Renal pelvis (tissue), 4 donors: ENCODE data around the gene TRIM34. TPM values are rescaled to one million over a fixed set of nuclear protein-coding genes. Genes with fewer than 3 reads are reported as not detected.
"Not testable (repeated sequence)": the region's sequence is repeated elsewhere in the genome, so short reads cannot be mapped to it uniquely, and the experiment has no call there.

Source experiments
- DNase-seq: peaks from one replicate; pipeline ENCODE4 v3.0.0-alpha.2; 2013
- polyA plus RNA-seq, 3 donors: library from polyadenylated mRNA; unstranded; fragments of 120-200 nt; gene quantifications; one replicate each; pipeline ENCODE4 v1.2.1, GENCODE V29; 2013; ENCODE audit not compliant: insufficient read length in 3 of 3

The TRIM34 gene
- polyA plus RNA-seq, 3 donors: 6.7 to 9.0 (median 7.9) TPM

DNA sequence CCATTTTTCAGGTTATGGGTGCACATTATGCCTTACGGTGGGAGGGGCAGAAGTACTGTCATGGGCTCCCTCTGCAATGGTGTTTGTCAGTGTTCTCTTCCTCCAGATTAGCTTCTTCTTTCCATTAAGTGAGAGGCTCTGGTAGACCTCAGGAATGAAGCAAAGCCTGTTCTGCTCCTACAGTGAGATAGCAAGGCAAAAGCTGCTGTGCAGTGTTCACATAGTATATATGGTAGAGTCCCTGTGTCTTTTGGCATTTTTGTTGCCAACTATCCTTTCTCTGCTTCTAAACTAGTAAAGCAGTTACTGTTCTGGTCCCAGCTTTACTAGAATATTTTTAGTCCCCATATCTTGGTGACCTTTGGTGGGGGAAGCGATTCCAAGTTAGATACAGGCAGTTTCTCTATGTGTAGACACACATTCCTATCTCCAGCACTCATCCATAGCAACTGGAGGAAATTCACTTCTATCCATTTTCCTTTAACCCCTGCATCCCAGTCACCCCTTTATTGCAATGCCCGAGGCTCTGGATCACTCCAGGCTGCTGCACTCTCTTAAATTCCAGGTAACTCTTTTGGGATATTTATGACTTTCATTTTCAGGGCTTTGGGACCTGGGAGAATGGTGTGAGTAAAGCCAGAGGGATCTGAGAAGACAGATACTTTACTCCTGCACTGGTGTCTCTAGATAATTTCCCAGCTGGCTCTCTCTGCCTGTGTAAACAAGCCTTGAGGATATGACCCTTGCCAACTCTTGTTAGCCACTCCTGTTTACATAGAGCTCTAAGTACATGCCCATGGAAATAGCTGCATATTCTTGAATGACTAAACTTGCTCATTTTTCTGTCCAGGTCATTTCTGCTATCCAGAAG is 3.9 kb upstream of the TRIM34 start:
- DNase-seq: no peak

DNA sequence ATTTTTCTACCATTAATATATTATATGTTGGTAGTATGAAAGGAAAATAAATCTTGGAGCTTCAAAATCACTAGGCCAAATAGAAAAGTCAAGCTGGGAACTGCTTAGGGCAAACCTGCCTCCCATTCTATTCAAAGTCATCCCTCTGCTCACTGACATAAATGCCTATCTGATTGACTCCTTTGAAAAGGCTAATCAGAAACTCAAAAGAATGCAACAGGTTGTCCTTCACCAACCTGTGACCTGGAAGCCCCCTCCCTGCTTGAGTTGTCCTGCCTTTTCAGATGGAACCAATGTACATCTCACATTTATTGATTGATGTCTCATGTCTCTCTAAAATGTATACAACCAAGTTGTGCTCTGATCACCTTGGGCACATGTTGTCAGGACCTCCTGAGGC is 3.2 kb upstream of the TRIM34 start:
- DNase-seq: no peak

DNA sequence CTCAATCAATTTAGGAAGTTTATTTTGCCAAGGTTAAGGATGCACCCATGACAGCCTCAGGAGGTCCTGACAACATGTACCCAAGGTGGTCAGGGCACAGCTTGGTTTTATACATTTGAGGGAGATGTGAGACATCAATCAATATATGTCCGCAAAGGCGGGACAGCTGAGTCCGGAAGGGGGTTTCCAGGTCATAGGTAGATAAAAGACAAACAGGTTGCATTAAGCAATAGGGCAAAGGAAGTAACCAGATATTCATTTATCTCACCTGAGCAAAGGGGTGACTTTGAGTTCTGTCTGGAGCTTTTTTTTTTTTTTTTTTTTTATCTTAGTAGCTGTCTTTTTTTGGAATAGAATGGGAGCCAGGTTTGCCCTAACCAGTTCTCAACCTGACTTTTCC is 2.0 kb upstream of the TRIM34 start:
- DNase-seq: no peak

DNA sequence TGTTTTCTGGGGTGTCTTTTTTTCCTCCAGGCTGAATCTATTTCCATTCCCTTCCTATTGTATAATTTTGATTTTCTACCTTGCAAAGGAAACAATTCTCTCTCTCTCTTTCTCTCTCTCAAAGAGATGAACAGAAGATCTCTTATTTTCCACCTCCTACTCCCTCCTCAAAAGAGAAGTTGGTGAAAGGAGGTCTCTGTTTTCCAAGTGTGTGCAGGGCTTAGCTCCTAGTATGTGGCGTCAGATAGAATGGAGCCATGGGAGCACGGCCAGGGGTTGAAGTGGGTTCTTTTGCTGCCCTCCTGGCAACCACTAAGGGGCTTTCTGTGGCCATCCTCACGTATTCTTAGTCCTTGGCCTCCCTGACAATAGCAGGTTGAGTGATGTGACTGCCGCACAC is 480 bp downstream of the TRIM34 start:
- no peak for DNase-seq

DNA sequence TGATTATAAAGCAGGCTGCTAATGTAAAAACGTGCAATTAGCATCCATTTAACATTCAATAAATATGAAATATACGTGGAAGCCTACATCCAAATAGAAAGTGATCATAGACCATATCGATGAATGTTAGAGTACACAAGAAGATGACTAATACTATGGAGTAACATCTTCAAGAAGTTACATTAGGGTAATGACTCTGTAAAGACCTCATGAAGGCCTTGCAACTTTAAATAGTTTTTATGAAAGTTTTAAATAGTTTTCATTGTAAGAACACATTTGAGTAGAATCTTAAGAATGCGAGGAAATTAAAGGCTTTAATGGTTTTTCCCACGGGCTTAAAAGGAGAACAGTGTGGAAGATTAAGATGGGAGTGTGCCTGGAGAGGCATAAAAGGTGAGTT is 1.4 kb downstream of the TRIM34 start:
- no peak for DNase-seq

DNA sequence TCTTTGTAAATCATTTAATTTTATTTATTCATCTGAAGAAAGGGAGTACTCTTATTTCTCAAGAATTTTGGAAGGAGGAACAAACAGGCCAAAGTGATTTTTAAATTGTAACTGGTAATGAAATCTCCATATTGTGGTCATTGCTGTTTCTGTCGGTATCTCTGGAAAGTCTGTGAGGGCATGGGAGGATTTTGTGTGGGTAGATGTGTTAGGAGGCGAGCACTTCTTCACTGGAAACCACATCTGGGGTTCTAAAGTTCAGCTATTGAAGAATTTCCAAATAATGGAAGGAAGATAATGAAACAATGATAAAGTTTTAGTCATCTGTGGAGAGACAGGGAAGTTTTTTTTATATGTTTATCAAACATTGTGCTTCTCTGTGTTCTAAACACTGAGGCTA is 6.6 kb downstream of the TRIM34 start:
- no peak for DNase-seq

DNA sequence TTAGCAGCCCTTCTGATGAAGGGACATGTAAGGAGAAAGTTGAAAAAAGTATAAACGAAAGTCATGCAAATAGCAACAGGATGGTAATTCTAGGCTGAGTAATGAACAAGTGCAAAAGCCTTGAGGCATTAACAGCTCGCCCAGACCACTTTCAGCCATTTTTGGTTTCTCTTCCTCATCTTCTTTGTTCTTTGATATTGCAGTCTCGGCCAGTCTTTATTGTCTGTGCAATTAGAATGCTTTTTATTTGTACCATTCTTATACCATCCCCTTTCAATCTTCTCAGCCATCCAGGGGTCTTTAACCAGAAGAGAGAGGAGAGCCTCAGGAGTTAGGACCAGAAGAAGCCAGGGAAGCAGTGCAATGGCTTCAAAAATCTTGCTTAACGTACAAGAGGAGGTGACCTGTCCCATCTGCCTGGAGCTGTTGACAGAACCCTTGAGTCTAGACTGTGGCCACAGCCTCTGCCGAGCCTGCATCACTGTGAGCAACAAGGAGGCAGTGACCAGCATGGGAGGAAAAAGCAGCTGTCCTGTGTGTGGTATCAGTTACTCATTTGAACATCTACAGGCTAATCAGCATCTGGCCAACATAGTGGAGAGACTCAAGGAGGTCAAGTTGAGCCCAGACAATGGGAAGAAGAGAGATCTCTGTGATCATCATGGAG is 7.3 kb downstream of the TRIM34 start:
- DNase-seq: no peak

DNA sequence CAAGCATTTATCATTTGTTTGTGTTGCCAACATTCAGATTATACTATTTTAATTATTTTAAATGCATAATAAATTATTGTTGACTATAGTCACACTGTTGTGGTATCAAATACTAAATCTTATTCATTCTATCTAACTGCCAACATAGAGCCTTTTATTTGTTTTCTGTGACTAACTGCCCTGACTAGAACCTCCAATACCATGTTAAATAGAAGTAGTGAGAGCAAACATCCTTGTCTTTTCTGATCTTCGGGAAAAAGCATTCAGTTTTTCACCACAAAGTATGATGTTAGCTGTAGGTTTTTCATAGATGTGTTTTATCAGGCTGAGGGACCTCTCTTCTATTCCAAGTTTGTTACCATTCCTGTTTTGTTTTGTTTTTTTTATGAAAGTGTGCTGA is 15.2 kb downstream of the TRIM34 start:
- no peak for DNase-seq

DNA sequence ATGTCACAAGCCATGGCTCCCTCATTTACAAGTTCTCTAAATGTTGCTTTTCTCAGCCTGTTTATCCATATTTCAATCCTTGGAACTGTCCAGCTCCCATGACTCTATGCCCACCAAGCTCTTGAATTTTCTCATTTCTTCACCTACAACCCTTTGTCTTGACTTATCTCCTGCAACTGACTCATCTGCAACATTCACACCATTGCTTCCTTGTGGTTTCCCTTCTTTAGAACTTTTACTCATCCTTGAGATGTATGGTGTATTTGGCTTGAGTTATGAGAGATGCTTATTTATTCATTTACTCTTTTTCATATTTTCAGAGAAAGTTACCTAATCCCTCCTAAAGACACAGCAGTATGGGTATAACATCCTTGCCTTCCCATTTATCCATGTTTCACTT is 18.8 kb downstream of the TRIM34 start:
- no peak for DNase-seq

DNA sequence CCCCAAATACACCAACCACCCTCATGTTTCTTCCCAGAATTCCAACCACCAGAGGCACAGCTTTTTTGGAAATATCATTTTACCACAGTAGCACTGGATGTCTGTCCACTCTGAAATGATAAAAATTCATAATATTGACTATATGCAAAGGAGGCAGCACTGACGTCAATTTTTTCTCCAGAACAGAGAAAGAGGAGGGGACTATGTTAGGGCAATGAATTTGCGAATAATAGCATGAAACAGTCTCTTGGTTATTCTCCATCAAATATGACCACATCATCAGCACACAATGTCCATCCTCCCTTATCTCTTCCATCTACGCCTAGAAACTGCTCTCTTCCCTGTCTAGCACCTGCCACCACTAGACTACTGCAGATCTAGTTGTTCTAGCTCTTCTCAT is 21.3 kb downstream of the TRIM34 start:
- DNase-seq: no peak

DNA sequence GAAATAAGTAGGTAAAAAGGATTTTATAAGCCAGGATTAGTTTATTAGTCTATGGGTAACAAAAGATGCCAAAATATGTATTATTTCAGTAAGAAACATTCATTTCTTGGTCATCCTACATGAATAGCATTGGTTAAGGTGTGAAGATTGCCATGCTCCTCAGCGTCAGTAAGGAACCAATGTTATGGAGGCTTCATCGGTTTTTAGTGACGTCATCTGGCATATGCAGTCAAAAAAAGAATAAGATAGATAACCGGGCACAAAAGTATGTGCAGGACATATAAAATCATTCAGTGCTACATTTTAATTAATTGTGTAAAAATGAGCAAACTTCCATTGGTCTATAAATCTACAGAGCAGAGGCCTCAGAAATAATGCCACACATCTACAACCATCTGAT is 30.7 kb downstream of the TRIM34 start:
- DNase-seq: no peak

DNA sequence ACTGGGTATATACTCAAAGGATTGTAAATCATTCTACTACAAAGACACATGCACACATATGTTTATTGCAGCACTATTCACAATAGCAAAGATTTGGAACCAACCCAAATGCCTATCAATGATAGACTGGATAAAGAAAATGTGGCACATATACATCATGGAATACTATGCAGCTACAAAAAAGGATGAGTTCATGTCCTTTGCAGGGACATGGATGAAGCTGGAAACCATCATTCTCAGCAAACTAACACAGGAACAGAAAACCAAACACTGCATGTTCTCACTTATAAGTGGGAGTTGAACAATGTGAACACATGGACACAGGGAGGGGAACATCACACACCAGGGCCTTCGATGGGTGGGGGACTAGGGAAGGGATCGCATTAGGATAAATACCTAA is 32.2 kb downstream of the TRIM34 start:
- DNase-seq: not testable (repeated sequence)

DNA sequence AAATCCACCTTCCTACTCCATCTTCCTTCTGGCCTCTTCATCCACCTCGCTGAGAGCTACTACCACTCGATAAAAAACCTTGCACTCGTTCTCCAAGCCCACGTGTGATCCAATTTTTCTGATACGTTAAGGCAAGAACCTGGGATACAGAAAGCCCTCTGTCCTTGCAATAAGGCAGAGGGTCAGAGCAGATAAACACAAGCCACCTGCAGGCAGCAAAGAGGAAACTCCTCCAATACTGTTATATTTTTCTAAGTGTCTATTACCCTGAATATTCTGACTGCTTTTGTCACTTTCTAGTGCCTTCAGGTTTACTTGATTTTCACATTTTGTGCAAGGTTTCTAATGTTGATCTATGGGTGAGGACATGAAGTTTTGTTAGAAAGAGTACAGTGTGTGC is 33.5 kb downstream of the TRIM34 start:
- no peak for DNase-seq

DNA sequence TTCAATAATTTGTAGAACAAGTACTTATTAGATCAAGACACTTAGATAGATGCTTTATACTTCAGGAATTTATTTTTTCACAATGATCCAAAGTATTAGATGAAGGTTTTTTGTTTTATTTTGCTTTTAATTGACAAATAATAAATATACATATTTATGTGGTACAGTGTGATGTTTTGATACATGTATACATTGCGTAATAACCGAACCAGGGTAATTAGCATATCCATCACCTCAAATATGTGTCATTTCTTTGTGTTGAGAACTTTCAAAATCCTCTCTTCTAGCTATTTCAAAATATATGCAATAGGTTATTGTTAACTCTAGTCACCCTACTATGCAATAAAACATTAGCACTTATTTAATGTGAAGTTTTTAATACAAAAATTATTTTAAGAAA is 38.7 kb downstream of the TRIM34 start:
- DNase-seq: no peak

DNA sequence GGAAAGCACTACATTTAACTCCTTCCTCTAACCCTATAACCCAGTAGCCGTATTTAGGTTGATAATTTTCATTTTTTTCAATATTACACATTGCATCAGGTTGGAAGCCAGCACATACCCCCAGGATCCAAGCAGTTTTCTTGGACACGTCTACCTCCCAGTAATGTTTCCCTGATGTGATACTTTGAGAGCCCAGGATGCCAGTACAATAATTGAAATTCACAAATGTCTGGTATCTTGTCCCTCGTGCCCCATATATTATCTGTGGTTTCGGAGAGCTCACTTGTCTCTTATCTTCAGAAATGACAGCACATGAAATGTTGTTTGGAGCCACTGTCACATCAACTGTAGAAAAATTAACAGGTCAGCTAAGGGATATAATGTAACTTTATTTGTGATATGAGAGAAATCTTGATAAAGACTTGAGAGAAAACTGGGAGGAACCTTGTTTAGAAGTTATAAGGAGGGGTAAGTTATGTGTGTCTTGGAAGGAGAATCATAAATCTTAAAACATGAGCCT is 40.3 kb downstream of the TRIM34 start:
- DNase-seq: no peak

DNA sequence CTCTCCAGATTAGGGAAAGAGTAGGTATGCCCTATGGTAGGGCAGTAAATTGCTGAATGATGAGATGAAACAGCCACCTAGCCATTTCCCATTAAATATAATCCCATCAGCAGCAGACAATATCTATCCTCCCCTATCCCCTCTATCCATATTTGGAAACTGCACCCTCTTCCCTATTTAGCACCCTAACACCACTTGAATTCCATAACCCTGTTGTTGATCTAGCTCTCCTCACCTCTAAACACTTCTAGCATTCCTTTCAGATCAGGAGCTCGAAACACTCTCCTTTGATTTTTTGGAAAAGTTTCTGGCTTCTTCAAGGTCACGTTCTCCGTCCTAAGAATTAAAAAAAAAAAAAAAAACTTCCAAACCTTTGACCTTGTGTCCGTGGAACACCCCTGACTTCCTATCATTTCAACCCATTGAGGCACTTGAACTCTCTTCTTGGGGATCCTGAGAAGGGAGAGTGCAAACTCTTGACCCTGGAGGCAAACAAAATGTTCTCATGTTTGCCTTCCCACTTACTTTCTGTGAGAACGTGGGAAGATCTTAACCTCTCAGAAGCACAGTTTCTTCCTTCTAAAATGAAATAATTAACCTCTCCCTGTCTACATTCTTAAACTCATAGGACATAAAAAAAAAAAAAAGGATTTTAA is 41.1 kb downstream of the TRIM34 start:
- DNase-seq: no peak

DNA sequence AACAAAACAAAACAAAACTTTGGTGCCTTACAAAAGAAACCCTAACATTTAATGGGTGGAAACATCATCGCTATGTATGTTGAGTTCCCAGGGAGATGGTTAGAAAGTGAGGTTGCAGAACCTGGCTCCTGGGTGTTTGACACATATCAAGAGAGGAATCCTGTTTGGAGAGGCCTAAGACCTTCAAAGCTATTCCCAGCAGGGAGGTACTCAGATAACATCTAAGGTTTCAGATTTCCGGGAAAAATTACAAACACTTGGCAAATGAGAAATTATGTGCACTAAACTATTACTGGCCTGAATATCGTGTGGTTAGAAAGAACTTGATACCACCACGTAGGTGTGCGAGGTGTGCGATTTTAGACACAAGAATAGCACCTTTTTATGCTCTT is 41.6 kb downstream of the TRIM34 start:
- no peak for DNase-seq

DNA sequence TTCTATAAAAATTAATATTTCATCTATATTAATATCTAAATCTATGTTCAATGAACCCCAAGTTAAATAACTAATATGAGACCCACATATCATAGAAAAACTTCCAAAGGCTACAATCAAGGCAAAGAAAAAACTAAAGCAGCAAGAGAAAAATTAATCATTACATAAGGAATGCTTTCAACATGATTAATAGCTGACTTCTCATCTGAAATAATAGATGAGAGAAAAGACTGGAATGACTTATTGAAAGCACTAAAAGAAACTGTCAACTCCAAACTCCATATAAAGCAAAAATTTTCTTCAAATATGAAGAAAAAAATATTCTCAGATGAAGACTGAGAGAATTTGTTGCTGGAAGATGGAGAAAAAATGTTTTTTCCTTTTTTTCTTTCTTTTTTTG is 47.0 kb downstream of the TRIM34 start:
- DNase-seq: no peak

DNA sequence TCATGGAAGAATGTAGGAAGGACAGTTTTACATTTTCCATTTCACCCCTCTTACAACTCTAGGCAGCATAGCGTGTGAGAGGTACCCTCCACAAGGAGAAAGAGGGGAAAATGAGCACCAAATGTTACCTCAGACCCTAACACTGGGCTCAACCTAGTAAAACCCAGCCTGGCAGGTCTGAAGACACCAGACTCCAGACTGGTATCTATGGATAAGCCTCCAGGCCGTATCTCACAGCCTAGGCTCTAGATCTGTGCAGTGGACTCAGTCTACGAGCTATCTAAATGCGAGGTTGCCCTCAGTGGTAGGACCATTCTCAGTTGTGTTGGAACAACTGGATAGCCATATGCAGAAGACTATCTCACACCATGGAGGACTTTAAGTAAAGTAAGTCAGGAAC is 49.6 kb downstream of the TRIM34 start:
- no peak for DNase-seq

DNA sequence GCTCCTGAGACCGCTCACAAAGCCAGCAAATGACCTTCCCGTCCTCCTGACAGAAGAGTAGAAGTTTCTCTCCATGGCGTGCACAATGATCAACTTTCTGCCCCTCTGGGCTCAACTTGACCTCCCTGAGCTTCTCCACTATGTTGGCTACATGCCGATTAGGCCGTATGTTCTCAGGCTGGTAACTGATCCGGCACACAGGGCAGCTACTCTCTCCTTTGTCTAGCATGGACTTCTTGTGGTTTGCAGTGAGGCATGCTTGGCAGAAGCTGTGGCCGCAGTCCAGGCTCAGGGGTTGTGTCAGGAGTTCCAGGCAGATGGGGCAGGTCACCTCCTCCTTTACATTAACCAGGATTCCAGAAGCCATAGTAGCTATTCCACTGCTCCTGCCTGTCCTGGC is 55.0 kb downstream of the TRIM34 start:
- no peak for DNase-seq

DNA sequence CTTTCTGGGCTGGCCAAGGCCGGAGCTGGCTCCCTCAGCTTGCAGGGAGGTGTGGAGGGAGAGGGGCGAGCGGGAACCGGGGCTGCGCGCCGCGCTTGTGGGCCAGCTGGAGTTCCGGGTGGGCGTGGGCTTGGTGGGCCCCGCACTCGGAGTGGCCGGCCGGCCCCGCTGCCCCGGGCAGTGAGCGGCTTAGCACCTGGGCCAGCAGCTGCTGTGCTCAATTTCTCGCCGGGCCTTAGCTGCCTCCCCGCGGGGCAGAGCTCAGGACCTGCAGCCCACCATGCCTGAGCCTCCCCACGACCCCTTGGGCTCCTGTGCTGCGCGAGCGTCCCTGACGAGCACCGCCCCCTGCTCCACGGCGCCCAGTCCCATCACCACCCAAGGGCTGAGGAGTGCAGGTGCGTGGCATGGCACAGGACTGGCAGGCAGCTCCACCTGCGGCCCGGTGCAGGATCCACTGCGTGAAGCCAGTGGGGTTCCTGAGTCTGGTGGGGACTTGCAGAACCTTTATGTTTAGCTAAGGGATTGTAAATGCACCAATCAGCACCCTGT is 58.2 kb downstream of the TRIM34 start:
- not testable (repeated sequence) for DNase-seq

DNA sequence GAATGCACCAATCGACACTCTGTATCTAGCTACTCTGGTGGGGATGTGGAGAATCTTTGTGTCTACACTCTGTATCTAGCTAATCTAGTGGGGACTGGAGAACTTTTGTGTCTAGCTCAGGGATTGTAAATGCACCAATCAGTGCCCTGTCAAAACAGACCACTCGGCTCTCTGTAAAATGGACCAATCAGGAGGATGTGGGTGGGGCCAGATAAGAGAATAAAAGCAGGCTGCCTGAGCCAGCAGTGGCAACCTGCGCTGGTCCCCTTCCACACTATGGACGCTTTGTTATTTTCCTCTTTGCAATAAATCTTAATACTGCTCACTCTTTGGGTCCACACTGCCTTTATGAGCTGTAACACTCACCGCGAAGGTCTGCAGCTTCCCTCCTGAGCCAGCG is 58.8 kb downstream of the TRIM34 start:
- DNase-seq: not testable (repeated sequence)
